GM12891 (cell line): ENCODE data around the gene EID2.

ENCODE experiments used
- DNase-seq: peaks from one replicate; pipeline ENCODE4 v3.0.0; 2011; ENCODE audit warnings: low spot score; ENCODE audit not compliant: insufficient read length
- FAIRE-seq: peaks from 2 replicates; lab custom pipeline; 2011; peaks lifted over from hg19 to GRCh38; lab: Jason Lieb, UNC
- PAX5 ChIP-seq: IDR thresholded peaks from 2 replicates; pipeline ENCODE4 v1.6.1; 2011; ENCODE audit warnings: low read length, moderate library complexity, mild to moderate bottlenecking; ENCODE audit not compliant: insufficient read depth, severe bottlenecking
- POLR2A ChIP-seq: IDR thresholded peaks from 2 replicates; pipeline ENCODE4 v1.6.1; 2011; ENCODE audit warnings: low read depth, low read length, control low read depth
- POLR2AphosphoS5 ChIP-seq: IDR thresholded peaks from 2 replicates; pipeline ENCODE4 v1.6.1; 2011; ENCODE audit warnings: low read depth, low read length, control low read depth
- POU2F2 ChIP-seq: IDR thresholded peaks from 2 replicates; pipeline ENCODE4 v1.6.1; 2011; ENCODE audit warnings: low read depth, mild to moderate bottlenecking, control low read depth, low read length, moderate library complexity
- SPI1 ChIP-seq: IDR thresholded peaks from 2 replicates; pipeline ENCODE4 v1.6.1; 2011; ENCODE audit warnings: low read depth, low read length, control low read depth
- TAF1 ChIP-seq: IDR thresholded peaks from 2 replicates; pipeline ENCODE4 v1.6.1; 2011; ENCODE audit warnings: low read depth, low read length, control low read depth

Gene EID2

GRCh38 chr19:39520541-39521484 lies 19.1 kb downstream of the EID2 start:
- DNase-seq (no peak), FAIRE-seq (no peak)
- no peak for TF ChIP-seq POU2F2
- no peak for TF ChIP-seq SPI1
- no peak for TF ChIP-seq POLR2A
- no peak for TF ChIP-seq POLR2AphosphoS5
- no peak for TF ChIP-seq PAX5
- TF ChIP-seq TAF1, result no peak

GRCh38 chr19:39518975-39519374 lies 21.0 kb downstream of the EID2 start:
- TF ChIP-seq POU2F2 (no peak), SPI1 (no peak), POLR2AphosphoS5 (no peak), TAF1 (no peak), PAX5 (no peak), POLR2A (no peak)
- DNase-seq (no peak), FAIRE-seq (no peak)

- no peak for FAIRE-seq
- TF ChIP-seq PAX5 (no peak), POLR2AphosphoS5 (no peak), POLR2A (no peak)
- no peak for DNase-seq
Observed at GRCh38 chr19:39518458-39518857, 21.5 kb downstream of the EID2 start.

- FAIRE-seq (no peak), DNase-seq (no peak)
- TF ChIP-seq PAX5 (no peak), TAF1 (no peak), POLR2A (no peak), POLR2AphosphoS5 (no peak), POU2F2 (no peak), SPI1 (no peak)
Observed at GRCh38 chr19:39517432-39517831, 22.5 kb downstream of the EID2 start.

- TF ChIP-seq SPI1, result peak; percentile 74
- TF ChIP-seq TAF1, result no peak
- DNase-seq (no peak), FAIRE-seq (no peak)
Observed at GRCh38 chr19:39516270-39516669, 23.7 kb downstream of the EID2 start.

GRCh38 chr19:39515551-39516191 lies 24.3 kb downstream of the EID2 start:
- no peak for FAIRE-seq
- TF ChIP-seq SPI1, result no peak
- no peak for TF ChIP-seq PAX5
- no peak for TF ChIP-seq POU2F2
- TF ChIP-seq TAF1, result no peak
- TF ChIP-seq POLR2A, result no peak
- no peak for TF ChIP-seq POLR2AphosphoS5

GRCh38 chr19:39514840-39515550 lies 25.0 kb downstream of the EID2 start, which contains the start of gene SELENOV:
Gene SELENOV, plus strand, starts transcription at chr19:39515139. Its CDS starts 74 bp downstream, at chr19:39515213.
- FAIRE-seq (peak; percentile 76), DNase-seq (no peak)
- no peak for TF ChIP-seq SPI1

More at GRCh38 chr19:39515551-39516191, 24.3 kb downstream of the EID2 start:
- DNase-seq, result no peak

- DNase-seq, result no peak
- TF ChIP-seq TAF1, result no peak
- TF ChIP-seq POU2F2, result no peak
- no peak for TF ChIP-seq PAX5
- TF ChIP-seq SPI1, result no peak
- FAIRE-seq, result no peak
Observed at GRCh38 chr19:39512988-39513387, 27.0 kb downstream of the EID2 start.

GRCh38 chr19:39509233-39509632 lies 30.7 kb downstream of the EID2 start:
- TF ChIP-seq PAX5 (no peak), POU2F2 (no peak), POLR2A (no peak), TAF1 (no peak)
- no peak for FAIRE-seq
- no peak for DNase-seq
